Central memory CD8-positive, alpha-beta T cell (primary cell): ENCODE data around the gene LRRC2.
"Not testable (repeated sequence)": the region's sequence is repeated elsewhere in the genome, so short reads cannot be mapped to it uniquely, and the experiment has no call there.

ENCODE experiments used
- ATAC-seq: fragments of 150-1000 bp; cut with Tn5 transposase; replicated peaks from 2 replicates; pipeline ENCODE4 v1.10.0; 2022; ENCODE audit warnings: mild to moderate bottlenecking, moderate FRiP score, moderate number of reproducible peaks; ENCODE audit not compliant: poor library complexity, severe bottlenecking; ENCODE audit errors: extremely low read depth
- DNase-seq, 2 donors: peaks; one replicate each; pipeline ENCODE4 v3.0.0; 2021; ENCODE audit warnings: low spot score in 2 of 2
- H3K27ac Mint-ChIP-seq: one replicate; pipeline ENCODE4 v1.8.0; 2022; ENCODE audit warnings: low read depth, mild to moderate bottlenecking, moderate library complexity, mixed read lengths
- H3K27me3 Mint-ChIP-seq: one replicate; pipeline ENCODE4 v1.8.0; 2022; ENCODE audit warnings: mixed read lengths
- H3K36me3 Mint-ChIP-seq: one replicate; pipeline ENCODE4 v1.8.0; 2022; ENCODE audit warnings: mild to moderate bottlenecking, moderate library complexity, mixed read lengths; ENCODE audit not compliant: insufficient read depth
- H3K4me1 Mint-ChIP-seq: one replicate; pipeline ENCODE4 v1.8.0; 2022; ENCODE audit warnings: mixed read lengths
- H3K4me3 Mint-ChIP-seq: one replicate; pipeline ENCODE4 v1.8.0; 2022; ENCODE audit warnings: mild to moderate bottlenecking, moderate library complexity, mixed read lengths
- H3K9me3 Mint-ChIP-seq: one replicate; pipeline ENCODE4 v1.8.0; 2022; ENCODE audit warnings: mixed read lengths

The LRRC2 gene

DNA sequence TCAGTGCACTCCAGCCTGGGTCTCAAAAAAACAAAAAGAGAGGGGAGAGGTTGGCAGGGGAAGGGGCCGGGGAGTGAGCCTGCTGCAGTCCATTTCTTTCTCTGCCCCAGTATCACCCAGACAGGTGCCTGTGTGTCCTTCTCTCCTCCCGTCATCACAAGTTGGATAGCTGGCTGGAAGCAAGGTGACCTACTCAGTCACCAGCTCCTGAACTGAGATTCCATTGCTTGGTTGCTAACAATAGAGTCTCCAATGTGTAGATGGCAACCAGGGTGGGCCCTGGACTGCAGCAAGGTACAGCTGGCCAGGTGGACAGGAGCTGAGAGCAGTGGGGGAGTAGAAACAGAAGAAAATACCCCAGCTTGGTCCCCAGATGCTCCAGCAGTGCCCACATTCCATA lies 4.6 kb downstream of the LRRC2 start:
- no peak overlapping the region for H3K4me3 Mint-ChIP-seq
- ATAC-seq (no peak), DNase-seq (no peak)
- no peaks in the 10 kb centered on the region for H3K9me3 Mint-ChIP-seq
- H3K36me3 Mint-ChIP-seq: peaks cover 2% of the 10 kb centered on the region
- H3K4me1 Mint-ChIP-seq: peaks cover 35% of the 10 kb centered on the region
- H3K27me3 Mint-ChIP-seq: peaks cover 19% of the 10 kb centered on the region
- no peak overlapping the region for H3K27ac Mint-ChIP-seq

DNA sequence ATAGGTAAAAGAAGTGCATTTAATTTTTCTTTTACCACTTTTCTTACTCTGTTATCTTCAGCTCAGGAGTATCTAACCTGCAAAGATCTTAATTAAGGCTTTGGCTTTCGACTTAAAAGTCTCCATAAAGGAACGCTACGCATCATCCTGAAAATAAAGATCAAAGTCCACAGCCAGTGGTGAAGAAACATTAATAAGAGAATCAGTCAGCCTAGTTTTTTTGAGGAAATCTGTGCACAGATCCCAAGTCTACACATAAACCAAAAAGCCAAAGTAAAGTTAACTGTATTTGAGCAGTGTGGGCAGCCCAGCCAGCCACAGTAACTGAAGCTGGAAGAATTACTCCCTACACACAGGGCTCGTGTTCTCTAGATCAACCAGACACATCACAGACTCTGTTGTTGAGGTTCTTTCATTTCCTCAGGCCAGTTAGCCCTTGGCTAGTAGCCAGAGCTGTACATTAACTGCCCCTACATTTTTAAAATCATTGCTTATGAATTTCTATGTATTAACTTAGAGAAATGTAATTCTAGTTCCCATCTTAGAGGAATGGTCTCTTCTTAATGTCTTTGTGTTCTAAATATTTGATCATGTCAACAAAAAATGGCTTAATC lies 6.9 kb downstream of the LRRC2 start:
- DNase-seq (no peak), ATAC-seq (no peak)
- Mint-ChIP-seq H3K36me3 (peaks cover 2% of the 10 kb centered on the region), H3K27ac (no peak overlapping the region), H3K27me3 (peaks cover 7% of the 10 kb centered on the region), H3K4me1 (peaks cover 21% of the 10 kb centered on the region), H3K9me3 (no peaks in the 10 kb centered on the region), H3K4me3 (peak overlapping the region; percentile 76)

DNA sequence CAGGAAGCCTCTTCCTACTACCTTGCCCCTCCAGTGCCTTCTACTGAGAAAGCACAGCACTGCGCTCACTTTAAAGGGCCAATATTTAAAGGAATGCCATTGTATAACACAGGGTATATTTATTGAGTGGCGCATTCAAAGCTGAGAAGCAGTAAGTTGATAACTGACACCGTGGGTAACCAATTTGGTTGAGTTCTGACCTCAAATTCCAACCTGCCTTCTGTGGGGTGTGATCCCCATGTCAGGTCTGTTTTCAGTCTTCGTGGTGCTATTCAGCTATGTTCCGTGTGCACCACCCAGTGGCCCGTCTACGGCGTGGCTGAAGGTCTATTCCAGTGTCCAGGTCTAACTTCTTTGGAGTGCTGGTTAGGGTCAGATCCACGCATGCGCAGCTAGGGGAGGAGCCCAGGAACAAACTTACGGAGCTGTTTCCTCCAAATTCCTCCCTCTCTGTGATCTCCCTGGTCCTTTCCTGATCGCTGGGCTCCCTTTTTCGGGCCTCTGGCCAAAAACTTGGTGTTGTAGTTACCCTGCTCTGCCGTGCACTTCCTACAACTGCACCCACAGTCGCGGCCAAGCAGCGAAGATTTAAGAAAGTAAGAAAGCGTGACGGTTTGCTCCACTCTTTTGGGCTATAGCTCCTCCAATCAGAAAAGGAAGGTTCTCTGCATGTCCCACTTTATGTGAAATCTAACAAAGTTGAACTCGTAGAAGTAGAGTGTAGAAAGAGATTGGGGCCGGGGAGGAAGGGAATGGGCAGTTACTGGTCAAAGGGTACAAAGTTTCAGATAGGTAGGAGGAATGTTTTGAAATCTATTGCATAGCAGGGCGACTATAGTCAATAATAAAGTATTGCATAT lies 7.7 kb downstream of the LRRC2 start:
- H3K4me3 Mint-ChIP-seq: peak overlapping the region; percentile 76
- ATAC-seq (peak; percentile 97), DNase-seq (peak; percentile 52 to 64)
- peaks cover 16% of the 10 kb centered on the region for H3K4me1 Mint-ChIP-seq
- no peaks in the 10 kb centered on the region for H3K9me3 Mint-ChIP-seq
- peak overlapping the region; percentile 82 for H3K27ac Mint-ChIP-seq
- H3K36me3 Mint-ChIP-seq: peaks cover 2% of the 10 kb centered on the region
- H3K27me3 Mint-ChIP-seq: peaks cover 7% of the 10 kb centered on the region

DNA sequence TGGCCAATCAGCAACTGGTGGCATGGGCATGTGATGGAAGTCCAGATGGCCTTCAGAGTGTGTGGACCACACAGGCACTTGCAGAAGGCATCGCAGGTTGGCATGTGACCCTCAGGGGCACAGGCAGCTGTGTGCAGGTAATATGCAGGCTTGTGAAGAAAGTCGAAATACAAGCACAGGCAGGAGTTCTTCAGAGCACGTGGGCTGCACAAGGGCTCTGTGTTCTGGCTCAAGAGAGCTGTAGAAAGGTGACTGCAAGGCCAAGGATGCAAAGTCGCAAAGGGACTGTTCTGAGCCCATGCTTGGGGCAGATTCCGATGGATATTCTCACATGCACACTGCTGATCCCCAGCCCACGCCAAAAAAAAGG lies 8.3 kb downstream of the LRRC2 start:
- Mint-ChIP-seq H3K4me1 (peaks cover 10% of the 10 kb centered on the region), H3K36me3 (peaks cover 2% of the 10 kb centered on the region), H3K4me3 (no peak overlapping the region), H3K27me3 (peaks cover 8% of the 10 kb centered on the region), H3K9me3 (no peaks in the 10 kb centered on the region), H3K27ac (no peak overlapping the region)
- DNase-seq: no peak
- no peak for ATAC-seq

DNA sequence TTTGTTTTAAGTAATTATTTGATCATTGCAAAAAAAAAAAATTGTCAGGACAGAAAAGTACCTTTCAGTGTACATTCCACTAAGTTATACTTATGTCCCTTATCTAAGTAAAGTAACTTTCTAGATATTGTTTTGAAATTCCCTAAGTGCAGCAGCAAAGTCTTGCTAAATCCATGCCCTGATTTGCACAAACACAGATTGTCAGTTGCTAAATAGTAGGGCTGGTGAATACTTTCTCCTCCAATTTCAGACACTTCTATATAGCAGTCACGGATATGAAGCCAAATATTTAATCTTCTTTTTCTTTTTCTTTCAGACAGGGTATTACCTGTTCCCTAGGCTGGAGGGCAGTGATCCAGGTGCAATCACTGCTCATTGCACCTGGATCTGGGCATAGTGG lies 12.9 kb downstream of the LRRC2 start:
- H3K27ac Mint-ChIP-seq: no peak overlapping the region
- peaks cover 2% of the 10 kb centered on the region for H3K4me1 Mint-ChIP-seq
- no peak for ATAC-seq
- H3K9me3 Mint-ChIP-seq: no peaks in the 10 kb centered on the region
- no peak for DNase-seq
- H3K4me3 Mint-ChIP-seq: no peak overlapping the region
- H3K27me3 Mint-ChIP-seq: peaks cover 27% of the 10 kb centered on the region
- peaks cover 2% of the 10 kb centered on the region for H3K36me3 Mint-ChIP-seq

DNA sequence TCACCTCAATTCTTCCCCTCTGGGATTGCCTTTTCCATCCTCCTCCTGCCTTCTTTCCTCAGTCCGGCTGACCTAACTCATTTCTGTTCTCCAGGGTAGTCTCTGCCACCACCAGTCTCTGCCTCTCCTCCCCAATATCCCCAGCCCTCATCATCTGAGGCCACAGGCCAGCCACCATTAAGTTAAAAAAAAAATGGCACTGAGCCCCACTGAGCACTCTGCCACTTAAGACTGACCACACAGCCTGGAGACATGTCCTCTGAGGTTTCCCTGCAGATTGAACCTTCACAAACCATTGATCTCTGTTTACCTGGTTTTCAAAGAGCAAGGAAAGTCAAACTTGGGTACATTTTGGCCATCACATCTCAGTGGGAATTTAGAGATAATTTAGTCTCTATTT lies 13.6 kb downstream of the LRRC2 start:
- Mint-ChIP-seq H3K9me3 (no peaks in the 10 kb centered on the region), H3K4me3 (no peak overlapping the region), H3K36me3 (no peaks in the 10 kb centered on the region), H3K27me3 (peaks cover 27% of the 10 kb centered on the region), H3K4me1 (no peaks in the 10 kb centered on the region), H3K27ac (no peak overlapping the region)
- DNase-seq (no peak), ATAC-seq (no peak)

DNA sequence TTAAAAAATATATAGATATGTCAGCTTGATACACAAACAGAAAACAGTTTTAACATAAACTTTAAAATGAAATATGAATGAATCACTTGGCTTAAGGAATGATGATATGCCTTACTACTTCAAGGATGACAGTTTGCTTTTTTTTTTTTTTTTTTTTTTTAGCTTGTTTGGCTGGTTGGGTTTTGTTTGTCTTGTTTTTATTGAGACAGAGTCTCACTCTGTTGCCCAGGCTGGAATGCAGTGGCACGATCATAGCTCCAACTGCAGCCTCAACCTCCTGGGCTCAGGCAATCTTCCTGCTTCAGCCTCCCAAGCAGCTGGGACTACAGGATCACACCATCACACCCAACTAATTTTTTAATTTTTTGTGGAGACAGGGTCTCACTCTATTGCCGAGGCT lies 14.5 kb downstream of the LRRC2 start:
- DNase-seq (no peak), ATAC-seq (no peak)
- Mint-ChIP-seq H3K27ac (no peak overlapping the region), H3K27me3 (peaks cover 21% of the 10 kb centered on the region), H3K4me1 (no peaks in the 10 kb centered on the region), H3K4me3 (no peak overlapping the region), H3K36me3 (no peaks in the 10 kb centered on the region), H3K9me3 (no peaks in the 10 kb centered on the region)

DNA sequence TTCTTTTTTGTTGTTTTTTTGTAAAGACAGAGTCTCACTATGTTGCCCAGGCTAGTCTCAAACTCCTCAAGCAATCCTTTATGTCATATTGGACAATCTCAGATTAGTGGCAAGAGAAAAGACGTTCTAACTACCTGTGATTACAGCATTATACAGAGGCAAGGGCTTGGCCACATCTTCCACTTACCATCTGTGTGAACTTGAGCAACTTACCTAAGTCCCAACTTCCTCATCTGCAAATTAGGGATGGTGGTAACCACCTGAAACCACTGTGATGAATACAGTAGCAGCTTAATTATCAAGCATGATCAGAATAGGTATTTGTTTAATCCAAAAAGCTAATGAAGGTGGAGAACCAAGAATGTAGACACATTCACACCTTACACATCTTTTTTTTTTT lies 16.1 kb downstream of the LRRC2 start:
- H3K27me3 Mint-ChIP-seq: peaks cover 21% of the 10 kb centered on the region
- H3K4me3 Mint-ChIP-seq: no peak overlapping the region
- no peaks in the 10 kb centered on the region for H3K9me3 Mint-ChIP-seq
- no peak overlapping the region for H3K27ac Mint-ChIP-seq
- DNase-seq: no peak
- no peak for ATAC-seq
- no peaks in the 10 kb centered on the region for H3K36me3 Mint-ChIP-seq
- no peaks in the 10 kb centered on the region for H3K4me1 Mint-ChIP-seq

DNA sequence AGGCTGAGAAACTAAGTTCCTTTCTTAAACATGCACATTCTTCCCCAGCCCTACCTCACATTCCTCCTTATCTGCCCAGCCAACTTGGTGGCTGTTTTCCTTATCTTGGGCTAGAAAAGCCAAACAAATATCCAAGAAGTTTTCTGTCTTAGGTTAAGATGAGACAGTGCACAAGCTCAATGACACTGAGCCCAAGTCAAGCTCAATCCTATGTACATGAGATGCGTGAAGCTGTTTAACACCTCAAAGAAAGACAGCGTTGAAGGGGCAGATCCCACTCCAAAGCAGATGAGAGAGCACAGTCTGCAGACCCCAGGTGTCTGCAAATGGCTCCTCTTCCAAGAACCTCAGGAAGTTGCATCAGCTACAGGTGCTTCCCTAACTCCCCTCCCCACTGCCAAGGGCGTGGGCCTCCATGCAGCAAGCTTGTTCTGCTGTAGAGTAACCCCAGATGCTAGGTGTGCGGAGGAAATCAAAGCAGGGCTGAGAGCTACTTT lies 16.6 kb downstream of the LRRC2 start:
- ATAC-seq (no peak), DNase-seq (no peak)
- Mint-ChIP-seq H3K4me3 (no peak overlapping the region), H3K36me3 (no peaks in the 10 kb centered on the region), H3K9me3 (no peaks in the 10 kb centered on the region), H3K27me3 (peaks cover 21% of the 10 kb centered on the region), H3K4me1 (no peaks in the 10 kb centered on the region), H3K27ac (no peak overlapping the region)

DNA sequence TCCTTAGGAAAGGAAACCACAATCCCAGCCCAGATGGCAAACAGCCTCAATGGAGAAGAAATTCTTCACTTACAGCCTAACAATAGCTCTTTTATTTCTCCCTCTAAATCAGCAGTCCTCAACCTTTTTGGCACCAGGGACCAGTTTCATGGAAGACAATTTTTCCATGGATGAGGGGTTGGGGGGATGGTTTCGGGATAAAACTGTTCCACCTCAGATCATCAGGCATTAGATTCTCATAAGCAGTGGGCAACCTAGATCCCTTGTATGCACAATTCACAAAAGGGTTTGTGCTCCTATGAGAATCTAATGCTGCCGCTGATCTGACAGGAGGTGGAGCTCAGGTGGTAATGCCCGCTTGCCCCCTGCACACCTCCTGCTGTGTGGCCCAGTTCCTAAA lies 17.5 kb downstream of the LRRC2 start:
- H3K27me3 Mint-ChIP-seq: peaks cover 21% of the 10 kb centered on the region
- H3K27ac Mint-ChIP-seq, DNase-seq, H3K9me3 Mint-ChIP-seq, H3K36me3 Mint-ChIP-seq, H3K4me1 Mint-ChIP-seq, ATAC-seq, H3K4me3 Mint-ChIP-seq: not testable (repeated sequence)

DNA sequence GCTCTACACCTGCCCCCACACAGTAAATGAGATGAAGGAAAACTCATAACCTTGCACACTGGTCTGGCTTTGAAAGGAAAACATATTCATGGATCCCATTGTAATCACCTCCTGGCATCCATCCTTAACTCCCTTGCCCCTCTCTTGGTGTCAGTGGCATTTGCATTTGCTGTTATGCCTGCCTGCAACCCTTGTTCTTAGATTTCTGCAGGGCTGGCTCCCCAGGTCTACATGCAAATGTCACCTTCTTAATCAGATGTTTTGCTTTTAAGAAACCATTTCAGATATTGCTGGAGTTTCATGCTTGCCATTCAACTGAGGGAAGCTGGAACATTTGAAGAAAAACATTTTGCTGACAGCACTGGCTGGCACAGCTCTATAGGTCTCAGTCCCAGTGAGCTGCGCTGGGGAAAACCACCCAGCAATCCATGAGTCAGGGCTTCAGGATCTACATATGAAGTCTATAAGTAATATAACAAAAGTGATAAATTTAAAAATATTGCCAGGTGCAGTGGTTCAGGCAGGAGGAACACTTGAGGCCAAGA lies 19.1 kb downstream of the LRRC2 start:
- Mint-ChIP-seq H3K4me1 (peaks cover 6% of the 10 kb centered on the region), H3K9me3 (no peaks in the 10 kb centered on the region), H3K27me3 (peaks cover 11% of the 10 kb centered on the region), H3K36me3 (no peaks in the 10 kb centered on the region), H3K27ac (no peak overlapping the region), H3K4me3 (no peak overlapping the region)
- no peak for ATAC-seq
- no peak for DNase-seq

DNA sequence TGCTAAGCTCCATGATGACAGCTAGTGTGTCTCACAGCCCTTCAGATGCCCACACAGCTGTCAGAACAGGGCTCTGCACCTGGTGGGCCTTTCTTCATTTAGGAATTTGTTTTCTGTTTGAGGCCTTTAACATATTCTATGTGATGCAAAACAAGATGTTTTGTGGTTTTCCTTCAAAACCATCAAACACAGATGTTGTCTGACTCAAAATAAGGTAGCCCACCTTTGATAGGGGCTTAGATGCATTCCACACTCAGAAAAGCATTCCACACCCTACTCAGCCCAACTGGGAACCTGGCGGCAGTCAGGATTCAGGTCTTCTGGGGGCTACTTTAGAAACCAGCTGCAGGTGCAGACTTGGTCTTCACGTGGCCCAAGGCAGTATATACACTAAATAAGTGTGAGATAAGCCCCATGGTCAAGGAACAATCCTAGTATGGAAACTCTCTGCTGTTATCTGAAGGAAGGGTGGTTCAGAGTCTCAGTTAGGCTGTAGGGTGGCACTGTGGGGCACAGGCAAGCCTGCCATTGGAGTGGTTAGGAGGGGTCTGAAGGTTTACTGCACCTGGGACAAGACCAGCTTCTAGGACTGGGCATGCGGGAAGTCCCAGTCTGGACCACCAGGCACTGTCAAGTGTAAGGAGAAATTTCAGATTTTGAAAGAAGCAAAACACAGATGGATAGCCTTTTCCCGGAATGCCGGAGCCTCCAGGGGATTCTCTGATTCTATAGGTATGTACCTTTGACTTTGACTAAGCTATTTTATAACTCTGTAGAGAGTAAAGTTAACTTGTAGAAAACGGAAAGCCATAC lies 20.1 kb downstream of the LRRC2 start:
- no peaks in the 10 kb centered on the region for H3K9me3 Mint-ChIP-seq
- DNase-seq (no peak), ATAC-seq (no peak)
- no peak overlapping the region for H3K27ac Mint-ChIP-seq
- H3K27me3 Mint-ChIP-seq: peaks cover 7% of the 10 kb centered on the region
- no peaks in the 10 kb centered on the region for H3K36me3 Mint-ChIP-seq
- H3K4me1 Mint-ChIP-seq: peaks cover 6% of the 10 kb centered on the region
- no peak overlapping the region for H3K4me3 Mint-ChIP-seq
